Body of pancreas (tissue), 4 donors: ENCODE measurements around the gene TAPBPL. TPM values are rescaled to one million over a fixed set of nuclear protein-coding genes. Genes with fewer than 3 reads are reported as not detected.

Source experiments
- ATAC-seq: fragments of 150-250 bp; one replicate; pipeline ENCODE4 v1.9.1; 2016
- DNase-seq, 4 donors: peaks; one replicate each; pipeline ENCODE4 v3.0.0-alpha.2; 2019
- H3K27ac ChIP-seq, 4 donors: fragments of 200-600 bp; sonication (generic); 1 replicate in 3 of 4; 2 replicates in 1 of 4; pipeline versions ENCODE4 v1.5.1 to v1.6.1; 2016 to 2019; ENCODE audit warnings: mild to moderate bottlenecking in 1 of 4, mixed read lengths in 1 of 4, moderate library complexity in 1 of 4
- H3K27me3 ChIP-seq, 2 donors: fragments of 200-600 bp; sonication (generic); one replicate each; pipeline ENCODE4 v1.6.0; 2016; ENCODE audit warnings: mild to moderate bottlenecking in 1 of 2
- H3K36me3 ChIP-seq, 2 donors: fragments of 200-600 bp; sonication (generic); replicated peaks in 1 of 2; 2 replicates each; pipeline ENCODE4 v1.5.1; 2016; ENCODE audit warnings: low read depth in 2 of 2; ENCODE audit not compliant: insufficient read depth in 1 of 2
- H3K4me1 ChIP-seq: fragments of 200-600 bp; sonication (generic); one replicate; pipeline ENCODE4 v1.6.0; 2016
- H3K4me3 ChIP-seq, 2 donors: fragments of 200-600 bp; sonication (generic); 1 replicate in 1 of 2; 2 replicates in 1 of 2; pipeline ENCODE4 v1.5.1; 2016 to 2019
- H3K9me3 ChIP-seq, 3 donors: fragments of 200-600 bp; sonication (generic); 1 replicate in 2 of 3; 2 replicates in 1 of 3; pipeline ENCODE4 v1.5.1; 2016
- POLR2A ChIP-seq, 3 donors: fragments of 450-650 bp; IDR thresholded peaks; one replicate each; pipeline ENCODE4 v1.6.1; 2016; ENCODE audit warnings: antibody characterized with exemption in 3 of 3, mild to moderate bottlenecking in 2 of 3
- WGBS, 2 donors: methylation state at CpG; one replicate each; pipeline ENCODE4 v1.1.5; 2017; 5-methylcytosine and 5-hydroxymethylcytosine counted together
- intact Hi-C: fragments of 100-400 bp; cut with DNase I; formaldehyde crosslinking; loops from one replicate; pipeline ENCODE4 v1.15.1; 2023
- total RNA-seq, 2 donors: library from RNA; depleted of rRNA; stranded (reverse); fragments of >200 nt; gene quantifications; one replicate each; pipeline ENCODE4 v1.1.0, GENCODE V29; 2016
- TF ChIP-seq, protein P1 (sequence below), 7 experiments: fragments of 450-650 bp in 4 of 7; fragments of 200-600 bp in 3 of 7; sonication (generic) in 3 of 7; IDR thresholded peaks; one replicate each; pipeline ENCODE4 v1.5.1; 2016 to 2019; ENCODE audit warnings: antibody characterized with exemption in 7 of 7

Gene TAPBPL
- total RNA-seq, 2 donors from 2014 or later: 14.5 to 36.3 TPM

DNA sequence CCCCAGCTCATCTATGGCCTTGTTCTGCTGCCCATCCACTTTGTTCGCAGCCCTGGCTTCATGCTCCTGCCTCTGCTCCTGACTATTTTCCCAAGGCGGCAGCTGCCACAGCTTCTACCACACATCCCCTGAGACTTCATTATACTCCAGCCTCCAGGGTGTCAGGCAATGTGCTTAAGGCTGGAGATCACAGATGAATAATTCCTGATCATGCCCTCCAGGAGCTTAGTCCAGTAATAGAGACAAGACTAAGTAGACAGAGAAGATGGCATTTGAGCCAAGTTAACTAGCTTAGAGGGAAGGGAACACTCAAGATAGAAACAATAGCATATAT lies 7.1 kb downstream of the TAPBPL start:
- peaks cover 4 to 23% of the 10 kb centered on the region in 2 donors for H3K36me3 ChIP-seq
- intact Hi-C loops: no loop called here
- H3K9me3 ChIP-seq: no peaks in the 10 kb centered on the region
- no peaks in the 10 kb centered on the region for H3K4me1 ChIP-seq
- no peak overlapping the region for H3K4me3 ChIP-seq
- H3K27ac ChIP-seq: no peak overlapping the region
- TF ChIP-seq, protein P1, sequence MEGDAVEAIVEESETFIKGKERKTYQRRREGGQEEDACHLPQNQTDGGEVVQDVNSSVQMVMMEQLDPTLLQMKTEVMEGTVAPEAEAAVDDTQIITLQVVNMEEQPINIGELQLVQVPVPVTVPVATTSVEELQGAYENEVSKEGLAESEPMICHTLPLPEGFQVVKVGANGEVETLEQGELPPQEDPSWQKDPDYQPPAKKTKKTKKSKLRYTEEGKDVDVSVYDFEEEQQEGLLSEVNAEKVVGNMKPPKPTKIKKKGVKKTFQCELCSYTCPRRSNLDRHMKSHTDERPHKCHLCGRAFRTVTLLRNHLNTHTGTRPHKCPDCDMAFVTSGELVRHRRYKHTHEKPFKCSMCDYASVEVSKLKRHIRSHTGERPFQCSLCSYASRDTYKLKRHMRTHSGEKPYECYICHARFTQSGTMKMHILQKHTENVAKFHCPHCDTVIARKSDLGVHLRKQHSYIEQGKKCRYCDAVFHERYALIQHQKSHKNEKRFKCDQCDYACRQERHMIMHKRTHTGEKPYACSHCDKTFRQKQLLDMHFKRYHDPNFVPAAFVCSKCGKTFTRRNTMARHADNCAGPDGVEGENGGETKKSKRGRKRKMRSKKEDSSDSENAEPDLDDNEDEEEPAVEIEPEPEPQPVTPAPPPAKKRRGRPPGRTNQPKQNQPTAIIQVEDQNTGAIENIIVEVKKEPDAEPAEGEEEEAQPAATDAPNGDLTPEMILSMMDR (IDR thresholded peaks at IDR 0.05): no peak
- TF ChIP-seq POLR2A (IDR thresholded peaks at IDR 0.05): no peak
- H3K27me3 ChIP-seq: no peaks in the 10 kb centered on the region
- WGBS, 2 donors: 96 to 100% methylated on average over 2 of the region's 2 CpGs
- DNase-seq: no peak
- no peak for ATAC-seq

DNA sequence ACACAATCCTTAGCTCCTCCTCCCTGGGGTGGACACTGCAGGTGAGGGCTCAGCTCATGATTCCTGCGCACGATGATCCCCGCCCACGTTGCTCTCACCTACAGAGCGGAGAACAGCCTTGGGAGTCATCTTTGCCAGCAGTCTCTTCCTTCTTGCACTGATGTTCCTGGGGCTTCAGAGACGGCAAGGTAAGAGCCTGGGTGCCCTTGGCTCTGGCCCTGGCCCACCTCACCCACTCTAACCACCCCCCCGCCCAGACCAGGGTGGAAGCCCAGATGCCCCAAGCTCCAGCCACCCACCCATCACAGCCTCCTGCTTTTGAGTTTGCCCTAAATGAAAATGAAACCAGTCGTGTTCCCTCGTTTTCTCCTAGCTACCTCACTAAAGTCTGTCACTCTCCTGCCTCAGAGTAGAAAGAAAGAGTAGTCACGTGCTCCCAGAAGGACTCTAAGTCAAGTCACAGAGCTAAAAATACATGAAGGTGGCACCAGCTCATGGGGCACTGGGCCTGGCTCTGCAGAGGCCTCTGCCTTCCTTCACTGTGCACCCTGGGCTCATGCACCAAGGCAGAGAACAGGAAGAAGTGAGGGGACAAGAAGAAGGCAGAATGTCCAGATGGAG lies 9.0 kb downstream of the TAPBPL start:
- H3K36me3 ChIP-seq: peaks cover 4 to 20% of the 10 kb centered on the region in 2 donors
- WGBS, 2 donors: 80 to 90% methylated on average over 8 to 10 of the region's 10 CpGs
- no peak for DNase-seq
- intact Hi-C loops: loop anchor here (5.0 kb wide), 1 partner anchor 34 kb away; no protein-coding TSS in a partner anchor
- H3K9me3 ChIP-seq: no peaks in the 10 kb centered on the region
- H3K27ac ChIP-seq: peak overlapping the region in 1 of 4 donors; percentile 59
- no peaks in the 10 kb centered on the region for H3K27me3 ChIP-seq
- no peak for ATAC-seq
- TF ChIP-seq, protein P1 (IDR thresholded peaks at IDR 0.05): no peak
- TF ChIP-seq POLR2A (IDR thresholded peaks at IDR 0.05): no peak
- H3K4me3 ChIP-seq: no peak overlapping the region
- no peaks in the 10 kb centered on the region for H3K4me1 ChIP-seq

DNA sequence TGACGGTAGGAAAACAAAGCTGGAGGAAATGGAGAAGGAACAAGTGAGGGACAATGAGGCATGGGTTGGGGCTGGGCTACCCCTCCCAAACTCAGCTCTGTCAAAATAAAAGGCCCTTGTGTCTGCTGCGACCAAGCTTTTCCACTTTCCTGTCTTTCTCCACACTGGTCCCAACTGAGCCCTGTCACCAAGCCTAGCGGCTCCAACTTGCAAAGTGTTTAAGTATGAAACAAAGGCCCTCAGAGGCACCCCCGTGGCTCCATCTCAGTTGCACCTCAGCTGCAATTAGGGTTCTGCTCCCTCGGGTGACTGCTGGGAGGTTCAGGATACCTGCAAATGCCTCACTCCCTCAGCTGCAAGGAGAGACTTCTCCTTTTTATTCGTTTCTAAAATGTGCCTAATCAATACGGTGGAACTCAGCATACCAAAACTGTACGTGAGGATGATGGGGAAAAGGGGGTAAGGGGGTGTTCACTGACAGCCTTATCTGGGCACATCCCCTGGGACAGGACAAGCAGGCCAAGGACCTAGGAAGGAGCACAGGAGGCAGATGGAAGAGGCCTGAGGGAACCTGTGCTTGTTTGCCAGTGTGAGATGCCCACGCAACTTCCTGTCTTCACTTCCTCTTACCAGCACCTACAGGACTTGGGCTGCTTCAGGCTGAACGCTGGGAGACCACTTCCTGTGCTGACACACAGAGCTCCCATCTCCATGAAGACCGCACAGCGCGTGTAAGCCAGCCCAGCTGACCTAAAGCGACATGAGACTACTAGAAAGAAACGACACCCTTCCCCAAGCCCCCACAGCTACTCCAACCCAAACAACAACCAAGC lies 9.8 kb downstream of the TAPBPL start:
- ATAC-seq: no peak
- no peaks in the 10 kb centered on the region for H3K4me1 ChIP-seq
- H3K27ac ChIP-seq: peak overlapping the region in 2 of 4 donors; percentile 30 to 59
- H3K27me3 ChIP-seq: no peaks in the 10 kb centered on the region
- H3K36me3 ChIP-seq: peaks cover 4 to 20% of the 10 kb centered on the region in 2 donors
- intact Hi-C loops: loop anchor here (5.0 kb wide), 1 partner anchor 34 kb away; no protein-coding TSS in a partner anchor
- no peaks in the 10 kb centered on the region for H3K9me3 ChIP-seq
- DNase-seq: peak in 3 of 4 donors; percentile 25 to 81 (median 38)
- WGBS, 2 donors: 68 to 84% methylated on average over 15 of the region's 15 CpGs
- H3K4me3 ChIP-seq: no peak overlapping the region
- TF ChIP-seq, protein P1 (IDR thresholded peaks at IDR 0.05): no peak

DNA sequence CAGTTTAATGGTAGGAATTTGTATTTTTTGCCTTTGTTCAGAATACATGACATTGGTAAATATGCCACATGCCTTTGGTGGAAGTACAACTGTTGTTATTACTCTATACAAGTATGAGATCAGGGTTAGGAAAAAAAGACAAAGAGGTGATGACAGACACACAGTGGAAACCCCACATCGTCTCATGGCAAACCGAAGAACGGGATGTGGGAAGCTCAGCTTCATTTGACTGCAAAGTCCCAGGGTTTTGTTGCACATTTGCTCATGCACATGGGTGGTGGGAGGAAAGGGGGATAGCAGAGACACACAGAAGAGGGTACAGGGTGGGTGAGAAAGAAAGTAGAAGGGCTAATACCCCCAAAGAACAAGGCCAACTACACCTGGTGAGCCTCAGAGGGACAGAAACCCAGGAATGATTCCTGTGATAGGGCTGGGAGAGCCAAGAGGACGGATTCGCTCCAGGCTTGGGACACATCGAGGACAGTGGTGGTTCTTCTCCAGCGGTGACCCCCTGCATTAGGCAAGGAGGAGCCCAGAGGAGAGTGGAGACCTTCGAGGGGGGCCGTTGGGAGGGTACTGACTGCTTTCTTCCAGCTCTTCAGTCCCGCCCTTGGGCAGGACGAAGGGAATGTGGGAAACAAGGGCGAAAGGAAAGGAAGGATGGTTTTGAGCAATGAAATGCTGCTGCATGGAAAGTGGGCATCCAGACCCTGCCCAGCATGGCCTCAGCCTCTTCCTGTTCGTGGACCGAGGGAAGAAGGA lies 10.6 kb downstream of the TAPBPL start:
- no peak for DNase-seq
- ATAC-seq: no peak
- H3K4me3 ChIP-seq: no peak overlapping the region
- H3K27ac ChIP-seq: peak overlapping the region in 1 of 4 donors; percentile 59
- TF ChIP-seq POLR2A (IDR thresholded peaks at IDR 0.05): no peak
- TF ChIP-seq, protein P1 (IDR thresholded peaks at IDR 0.05): no peak
- H3K36me3 ChIP-seq: peaks cover 4 to 18% of the 10 kb centered on the region in 2 donors
- WGBS, 2 donors: 81 to 89% methylated on average over 14 of the region's 14 CpGs
- intact Hi-C loops: loop anchor here (5.0 kb wide), 1 partner anchor 35 kb away; no protein-coding TSS in a partner anchor
- no peaks in the 10 kb centered on the region for H3K9me3 ChIP-seq
- no peaks in the 10 kb centered on the region for H3K4me1 ChIP-seq
- no peaks in the 10 kb centered on the region for H3K27me3 ChIP-seq
